CD4-positive, alpha-beta T cell treated with Interleukin-21 for 1 hour (primary cell): ENCODE measurements around the gene TARBP1.
"Not testable (repeated sequence)": the region's sequence is repeated elsewhere in the genome, so short reads cannot be mapped to it uniquely, and the experiment has no call there.

ENCODE experiments used
- DNase-seq: peaks from one replicate; pipeline ENCODE4 v3.0.0-alpha.2; 2020

The TARBP1 gene

DNA sequence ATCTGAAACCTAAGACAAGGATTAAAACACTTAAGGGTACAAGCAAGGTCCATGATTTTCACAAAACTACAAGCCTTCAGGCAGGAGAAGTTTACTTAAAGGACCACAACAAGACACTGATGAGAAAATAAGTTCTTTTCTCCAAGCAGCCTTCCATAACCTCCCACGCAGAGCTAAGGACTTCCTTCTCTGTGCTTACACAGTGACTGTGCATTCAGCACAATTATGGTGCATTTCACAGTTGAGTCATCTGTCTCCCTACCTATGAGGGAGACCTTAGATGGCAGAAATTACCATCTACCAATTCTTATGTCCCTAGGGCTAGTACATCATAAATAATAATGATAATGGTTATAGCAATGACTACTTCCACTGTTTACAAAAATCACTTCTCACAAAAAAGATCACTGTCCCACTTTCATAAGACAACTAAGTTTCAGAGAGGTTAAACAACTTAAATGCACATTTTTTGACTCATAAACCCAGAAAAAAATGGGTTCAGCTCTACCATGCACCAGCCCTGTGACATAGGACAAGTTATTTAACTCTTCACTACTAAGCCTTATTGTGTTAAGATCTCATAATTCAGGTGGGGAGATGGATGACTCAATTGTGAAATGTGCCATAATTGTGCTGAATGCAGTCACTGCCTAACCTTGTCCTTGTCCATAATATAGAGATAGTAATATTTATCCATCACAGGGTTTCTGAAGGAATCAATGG is 45.3 kb downstream of the TARBP1 start:
- DNase-seq: no peak

DNA sequence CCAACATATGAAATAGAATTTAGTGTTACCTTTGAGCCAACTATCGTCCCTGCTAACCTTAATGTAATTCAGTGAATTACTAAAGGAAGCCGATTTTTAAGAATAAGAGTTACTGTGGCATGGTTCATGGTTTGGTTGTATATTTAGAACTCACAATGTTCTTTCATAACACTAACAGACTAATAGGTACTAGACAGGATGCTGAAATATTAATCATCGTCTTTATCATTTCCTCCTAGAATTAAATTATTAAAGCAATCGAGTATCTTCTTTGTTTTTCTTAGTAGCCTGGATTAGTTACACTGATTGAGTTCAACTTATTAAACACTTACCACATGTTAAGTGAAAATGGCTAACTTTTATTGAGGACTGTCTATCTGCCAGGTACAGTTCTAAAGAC is 47.7 kb downstream of the TARBP1 start:
- no peak for DNase-seq

DNA sequence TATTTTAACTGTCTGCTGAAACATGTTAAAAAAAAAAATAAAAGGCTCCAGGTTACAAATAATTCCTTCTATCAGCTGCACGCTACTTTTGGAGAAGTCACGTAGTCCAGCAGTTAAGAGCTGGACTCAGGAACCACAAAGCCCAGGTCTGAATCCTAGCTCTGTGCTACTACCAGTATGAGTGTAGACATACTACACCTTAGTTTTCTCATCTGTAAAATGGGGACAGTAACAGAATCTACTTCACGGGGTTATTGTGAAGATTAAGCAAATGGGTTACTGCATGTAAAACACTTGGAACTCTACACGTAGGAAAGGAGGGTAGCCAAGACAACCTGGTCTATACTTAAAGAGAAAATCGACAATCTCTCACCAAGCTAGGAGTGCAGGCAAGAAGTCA is 48.3 kb downstream of the TARBP1 start:
- DNase-seq: no peak

DNA sequence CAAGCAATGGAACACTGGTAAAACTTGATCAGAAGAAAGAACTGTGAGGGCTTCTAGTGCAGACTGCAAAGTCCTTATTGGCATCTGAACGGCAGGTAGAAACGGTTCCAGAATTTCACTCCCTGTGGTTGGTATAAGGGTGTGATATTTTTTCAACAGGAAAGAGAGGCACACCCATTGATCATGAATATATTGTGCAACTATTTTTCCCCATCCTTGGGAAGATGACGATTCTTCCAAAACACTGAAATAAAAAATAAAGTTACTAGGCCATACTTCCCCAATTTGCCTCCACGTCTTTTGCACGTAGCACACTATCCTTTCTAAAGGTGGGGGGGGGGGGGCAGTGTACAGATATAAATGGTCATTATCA is 49.6 kb downstream of the TARBP1 start:
- no peak for DNase-seq

DNA sequence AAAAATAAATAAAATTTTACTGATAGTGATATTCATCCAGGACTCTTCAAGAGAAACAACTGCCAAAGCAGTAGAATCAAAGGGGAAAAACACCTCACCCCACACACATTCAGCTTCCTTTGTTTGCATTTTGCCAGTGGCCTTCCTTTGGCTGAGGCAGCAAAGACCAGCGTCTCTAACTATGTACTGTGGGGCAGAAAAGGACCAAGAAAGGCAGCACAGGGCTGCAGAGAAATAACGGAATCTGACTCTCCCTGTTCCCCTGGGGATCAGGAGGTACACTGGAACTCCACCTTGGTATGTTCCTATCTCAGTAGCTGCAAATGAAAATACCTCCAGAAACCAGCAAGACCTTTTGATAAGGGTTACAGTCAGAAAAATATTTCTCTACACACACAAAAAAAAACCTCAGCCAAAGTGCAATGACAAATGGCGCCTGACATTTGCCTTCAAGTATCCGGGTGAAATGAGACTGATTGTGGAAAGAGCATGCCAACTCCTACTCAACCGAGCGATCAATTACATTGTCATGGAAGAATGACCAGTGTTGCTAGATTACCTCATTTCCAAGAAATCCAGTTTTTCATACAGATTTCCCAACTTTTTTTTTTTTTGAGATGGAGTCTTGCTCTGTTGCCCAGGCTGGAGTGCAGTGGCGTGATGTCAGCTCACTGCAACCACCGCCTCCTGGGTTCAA is 50.9 kb downstream of the TARBP1 start:
- no peak for DNase-seq

DNA sequence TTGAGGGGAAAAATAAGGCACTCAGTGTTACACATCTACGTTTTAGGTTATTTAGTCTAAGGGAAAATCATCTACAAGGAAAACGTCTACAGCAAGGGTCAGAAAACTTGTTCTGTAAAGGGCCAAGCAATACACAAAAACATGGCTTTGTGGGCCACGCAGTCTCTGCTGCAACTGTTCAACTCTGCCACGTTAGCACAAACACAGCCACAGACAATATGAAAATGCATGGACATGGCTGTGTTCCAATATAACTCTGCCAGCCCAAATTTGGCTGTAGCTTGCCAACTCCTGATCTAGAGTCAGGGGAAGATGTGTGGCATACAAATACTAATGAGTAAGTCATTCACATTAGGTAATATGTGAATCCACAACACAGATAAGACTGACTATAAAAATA is 65.0 kb downstream of the TARBP1 start:
- no peak for DNase-seq

DNA sequence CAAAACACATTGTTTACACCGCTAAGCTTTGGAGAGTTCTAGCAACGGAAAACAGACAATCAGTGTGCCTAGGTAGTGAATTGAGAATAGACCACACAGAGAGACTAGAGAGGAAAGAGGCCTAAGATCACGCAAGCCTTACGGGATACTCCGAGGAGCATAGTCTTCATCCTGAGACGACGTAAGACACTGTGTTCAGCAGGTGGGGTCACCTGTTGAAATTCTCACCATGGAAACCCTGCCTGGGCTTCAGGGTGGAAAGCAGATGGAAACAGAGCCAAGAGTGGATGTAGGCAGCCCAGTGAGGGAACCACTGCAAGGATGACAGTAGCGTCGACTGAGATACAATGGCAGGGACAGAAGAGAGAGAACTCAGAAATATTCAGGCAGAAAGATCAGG is 65.5 kb downstream of the TARBP1 start:
- no peak for DNase-seq

DNA sequence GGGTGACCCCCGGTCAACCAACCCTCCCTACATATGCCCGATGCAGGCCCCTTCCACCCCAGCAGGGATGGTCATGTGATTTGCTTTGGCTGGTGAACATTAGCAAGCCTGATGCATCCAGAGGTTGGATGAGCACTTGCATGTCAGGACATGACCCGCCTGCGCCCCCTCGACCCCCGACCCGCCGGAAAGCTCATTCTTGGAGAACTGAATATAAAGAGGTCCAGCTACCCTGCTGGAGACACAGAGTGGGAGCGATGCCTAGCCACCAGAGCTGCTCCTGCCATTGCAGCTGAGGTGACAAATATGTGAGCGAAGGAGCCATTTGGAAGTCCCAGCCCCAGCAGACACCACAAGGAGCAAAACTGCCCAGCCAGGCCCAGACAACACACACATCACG is 66.1 kb downstream of the TARBP1 start:
- no peak for DNase-seq

DNA sequence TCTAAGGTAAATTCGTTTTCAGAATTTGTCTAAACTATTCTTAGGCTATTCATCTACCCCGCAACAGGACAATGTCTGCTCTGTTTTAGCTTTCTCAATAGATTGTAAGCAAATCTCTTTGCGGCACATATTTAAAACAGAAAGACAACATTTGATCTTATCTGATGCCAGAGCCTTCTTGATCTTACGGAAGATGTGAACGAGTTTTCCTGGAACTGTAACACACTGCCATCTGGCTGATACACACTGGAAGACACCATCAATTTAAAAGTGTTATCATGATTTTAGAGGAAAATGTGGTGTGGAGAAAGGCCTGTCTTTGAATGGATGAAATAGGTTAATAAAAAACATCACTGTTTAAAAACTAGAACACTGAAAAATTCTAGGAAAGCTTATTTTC is 69.7 kb downstream of the TARBP1 start:
- peak; percentile 72 for DNase-seq

DNA sequence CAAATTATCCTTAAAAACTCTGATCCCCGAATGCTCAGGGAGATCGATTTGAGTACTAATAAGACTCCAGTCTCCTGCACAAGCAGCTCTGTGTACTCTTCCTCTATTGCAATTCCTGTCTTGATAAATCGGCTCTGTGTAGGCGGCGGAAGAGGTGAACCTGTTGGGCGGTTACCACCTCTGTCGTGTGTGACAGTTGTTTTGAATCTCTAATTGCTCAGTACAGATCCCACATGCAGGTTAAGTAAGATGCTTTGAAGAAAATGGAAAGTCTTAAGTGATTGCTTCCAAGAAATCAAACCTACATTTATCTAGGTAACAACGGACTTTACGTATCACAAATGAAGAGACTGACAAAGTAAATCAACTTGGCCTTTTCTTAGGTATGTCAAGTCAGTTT is 70.2 kb downstream of the TARBP1 start:
- DNase-seq: peak; percentile 71

DNA sequence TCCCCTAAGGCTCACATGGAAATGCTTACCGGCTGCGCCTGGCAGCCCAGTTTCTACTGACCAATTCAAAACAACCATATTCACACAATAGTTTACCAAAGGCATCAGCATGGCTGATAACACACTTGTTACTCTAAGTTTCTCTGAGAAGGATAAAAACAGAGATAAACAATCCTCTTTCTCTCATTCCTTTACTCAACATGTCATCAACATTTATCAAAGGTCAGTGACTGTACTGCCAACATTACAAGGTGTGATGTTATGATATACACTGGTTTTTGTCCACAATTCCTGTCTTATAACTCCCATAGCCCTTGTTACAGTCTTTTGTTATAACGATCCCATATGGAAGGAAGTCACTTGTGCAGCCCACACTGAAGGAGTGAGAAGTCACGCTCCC is 72.1 kb downstream of the TARBP1 start:
- DNase-seq: no peak

DNA sequence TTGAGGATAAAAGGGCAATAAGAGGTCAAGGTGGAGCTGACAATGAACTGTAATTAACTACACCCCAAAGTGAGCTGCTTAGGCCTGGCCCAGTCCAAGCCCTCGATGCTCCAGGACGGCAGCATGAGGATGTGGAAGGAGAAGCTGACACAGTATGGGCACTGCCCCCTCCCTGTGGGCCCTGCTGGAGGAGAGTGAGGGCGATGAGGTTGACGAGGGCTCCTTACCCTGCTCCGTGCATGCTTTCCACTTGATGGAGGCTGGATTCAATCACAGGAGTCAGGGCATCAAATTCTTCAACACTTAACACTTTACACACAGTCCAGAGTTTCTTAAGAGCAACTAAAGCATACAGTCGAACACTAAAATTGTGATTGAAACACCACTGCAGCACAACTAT is 73.3 kb downstream of the TARBP1 start:
- DNase-seq: no peak

DNA sequence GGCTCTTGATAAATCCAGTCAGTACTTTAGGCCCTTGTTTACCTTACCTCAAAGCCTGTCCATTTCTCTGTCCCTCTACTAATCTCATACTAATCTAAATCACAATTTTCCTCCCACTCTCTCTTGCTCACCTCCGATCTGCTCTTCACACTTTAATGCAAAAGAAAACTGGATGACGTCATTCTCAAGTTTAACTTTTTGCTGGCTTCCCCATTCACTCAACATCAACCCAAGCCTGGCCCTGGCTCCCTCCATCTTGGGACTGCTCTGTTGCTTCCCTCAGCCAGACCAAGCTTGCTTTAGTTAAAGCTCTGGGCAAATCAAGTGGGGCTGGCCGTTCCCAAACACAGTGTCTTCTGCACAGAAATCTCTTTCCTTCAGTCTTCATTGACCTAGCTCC is 76.0 kb downstream of the TARBP1 start:
- DNase-seq: no peak

DNA sequence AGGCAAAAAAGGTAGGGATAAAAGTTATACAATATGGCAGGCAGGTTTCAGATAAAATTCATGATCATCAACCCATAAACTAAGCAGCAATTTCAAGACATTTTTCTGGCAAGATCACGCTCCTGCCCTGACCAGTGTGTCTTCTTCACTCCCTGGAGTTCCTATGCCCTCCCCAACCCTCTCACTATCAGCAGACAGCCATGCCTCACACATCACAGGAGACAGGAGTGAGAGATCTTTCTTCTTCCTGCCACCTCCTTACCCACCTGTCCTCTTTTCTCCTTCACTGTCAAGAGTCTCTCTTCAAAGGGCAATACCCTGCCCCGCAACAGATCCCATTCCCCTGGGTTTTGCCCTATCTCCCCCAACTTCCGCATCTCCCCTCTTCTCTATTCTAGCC is 77.3 kb downstream of the TARBP1 start:
- no peak for DNase-seq

DNA sequence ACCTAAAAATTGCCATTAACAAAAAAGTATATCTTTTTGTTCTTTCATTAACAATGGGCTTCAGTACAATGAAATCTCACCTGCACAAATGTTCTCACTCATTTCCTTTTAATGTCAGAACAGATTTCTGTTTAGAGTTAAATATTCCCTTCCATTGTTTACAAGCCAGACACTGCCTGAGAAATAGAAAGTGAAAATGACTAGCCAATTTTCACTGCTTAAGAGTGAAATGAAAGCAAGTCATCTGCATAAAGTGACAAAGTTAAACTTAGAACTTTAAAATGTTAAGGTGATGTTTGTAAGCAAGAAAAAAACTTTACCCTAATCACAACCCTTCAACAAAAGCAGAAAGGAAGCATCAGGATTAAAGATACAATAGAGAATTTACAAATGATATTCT is 78.2 kb downstream of the TARBP1 start:
- DNase-seq: peak; percentile 39

DNA sequence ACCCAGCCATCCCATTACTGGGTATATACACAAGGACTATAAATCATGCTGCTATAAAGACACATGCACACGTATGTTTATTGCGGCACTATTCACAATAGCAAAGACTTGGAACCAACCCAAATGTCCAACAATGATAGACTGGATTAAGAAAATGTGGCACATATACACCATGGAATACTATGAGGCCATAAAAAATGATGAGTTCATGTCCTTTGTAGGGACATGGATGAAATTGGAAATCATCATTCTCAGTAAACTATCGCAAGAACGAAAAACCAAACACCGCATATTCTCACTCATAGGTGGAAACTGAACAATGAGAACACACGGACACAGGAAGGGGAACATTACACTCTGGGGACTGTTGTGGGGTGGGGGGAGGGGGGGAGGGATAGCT is 79.5 kb downstream of the TARBP1 start:
- not testable (repeated sequence) for DNase-seq

DNA sequence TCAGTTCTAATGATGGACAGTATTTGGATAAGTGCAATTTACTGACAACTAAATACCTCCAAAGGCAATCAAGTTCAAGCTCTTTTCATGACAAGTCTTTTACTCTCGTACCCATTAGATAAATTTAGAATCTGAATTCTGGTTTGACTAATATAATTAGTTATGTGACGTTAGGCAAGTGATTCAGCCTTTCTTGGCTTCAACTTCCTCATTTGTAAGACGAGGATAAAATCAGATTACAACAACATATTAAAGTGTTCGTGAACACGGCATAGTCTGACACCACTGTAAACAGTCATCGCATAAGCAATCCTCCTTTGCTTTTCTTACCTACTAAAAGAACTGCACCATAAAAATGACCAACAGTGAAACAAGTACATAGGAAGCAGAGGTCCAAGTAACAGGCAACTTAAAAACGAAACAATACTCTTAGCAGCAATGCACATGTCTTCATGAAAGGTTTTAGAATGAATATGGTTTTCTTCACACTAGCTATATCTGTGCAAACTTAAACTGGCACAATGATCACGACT is 80.1 kb downstream of the TARBP1 start:
- DNase-seq: no peak

DNA sequence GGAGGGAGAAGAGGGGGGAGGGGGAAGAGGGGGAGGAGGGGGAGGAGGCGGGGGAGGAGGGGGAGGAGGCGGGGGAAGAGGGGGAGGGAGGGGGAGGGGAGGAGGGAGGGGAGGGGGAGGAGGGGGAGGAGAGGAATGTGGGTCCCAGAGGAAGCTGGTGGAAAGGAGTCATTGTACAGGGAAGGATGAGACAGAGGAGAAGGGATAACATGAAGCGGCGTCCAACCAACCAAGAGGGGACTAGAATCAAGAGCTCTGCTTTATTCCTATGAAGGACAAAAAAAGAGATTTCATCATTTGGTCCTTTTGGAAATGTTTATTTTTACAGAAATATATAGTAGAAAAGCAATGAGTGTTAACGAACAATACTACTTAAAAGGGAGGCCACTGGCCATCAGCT is 81.2 kb downstream of the TARBP1 start:
- no peak for DNase-seq

DNA sequence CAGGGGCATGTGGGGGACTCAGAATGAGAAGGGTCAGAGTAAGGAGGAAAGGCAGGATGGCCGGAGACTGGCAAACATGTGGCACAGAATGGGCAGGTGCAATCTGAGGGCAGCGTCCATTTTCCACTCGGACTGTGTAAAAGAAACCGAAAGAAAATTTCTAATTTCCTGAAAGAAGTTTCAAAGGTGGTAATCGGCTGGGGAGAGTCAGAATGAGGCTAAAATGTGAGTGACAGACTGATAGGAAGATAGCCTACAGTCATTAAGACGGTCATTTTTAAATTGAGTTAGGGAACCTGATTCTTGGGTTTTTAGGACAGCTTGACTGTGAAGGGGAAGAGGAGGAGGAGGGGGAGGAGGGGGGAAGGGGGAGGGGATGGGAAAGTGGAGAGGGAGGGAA is 82.1 kb downstream of the TARBP1 start:
- no peak for DNase-seq

DNA sequence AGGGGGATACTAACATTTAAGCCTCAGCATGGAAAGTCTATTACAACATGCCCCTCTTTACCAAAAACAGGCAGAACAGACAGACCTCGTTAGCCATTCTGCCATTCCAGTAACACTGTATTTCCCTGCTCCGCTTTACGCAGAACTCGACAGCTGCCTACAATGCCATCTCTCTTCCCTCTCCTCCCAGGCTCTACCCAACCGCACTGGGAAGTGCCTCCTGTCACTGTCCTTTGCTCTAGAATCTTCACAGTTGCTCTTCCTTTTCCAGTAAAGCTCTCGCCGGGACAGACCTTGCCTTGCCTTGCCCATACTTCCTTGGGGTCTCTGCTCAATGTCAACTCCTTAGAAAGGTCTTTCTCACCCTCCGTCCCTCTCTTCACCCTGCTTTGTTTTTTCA is 82.9 kb downstream of the TARBP1 start:
- DNase-seq: no peak

DNA sequence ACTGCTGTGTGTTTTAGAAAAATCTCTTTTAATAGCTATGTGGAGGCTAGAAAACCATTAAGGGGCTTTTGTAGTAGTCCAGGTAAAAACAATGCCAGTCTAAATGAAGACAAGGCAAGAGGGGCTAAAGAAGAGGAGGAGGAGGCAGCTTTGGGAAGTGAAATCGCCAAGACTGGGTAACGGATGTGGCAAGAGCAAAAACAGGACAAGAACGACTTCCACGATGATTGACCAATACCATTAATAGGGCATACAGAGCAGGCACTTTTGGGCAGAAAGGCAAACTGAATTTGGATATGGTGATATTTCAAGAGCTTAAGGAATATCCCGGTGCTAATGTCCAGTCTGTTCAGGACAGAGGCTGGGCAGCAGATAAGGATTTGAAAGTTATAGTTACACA is 83.7 kb downstream of the TARBP1 start:
- no peak for DNase-seq

DNA sequence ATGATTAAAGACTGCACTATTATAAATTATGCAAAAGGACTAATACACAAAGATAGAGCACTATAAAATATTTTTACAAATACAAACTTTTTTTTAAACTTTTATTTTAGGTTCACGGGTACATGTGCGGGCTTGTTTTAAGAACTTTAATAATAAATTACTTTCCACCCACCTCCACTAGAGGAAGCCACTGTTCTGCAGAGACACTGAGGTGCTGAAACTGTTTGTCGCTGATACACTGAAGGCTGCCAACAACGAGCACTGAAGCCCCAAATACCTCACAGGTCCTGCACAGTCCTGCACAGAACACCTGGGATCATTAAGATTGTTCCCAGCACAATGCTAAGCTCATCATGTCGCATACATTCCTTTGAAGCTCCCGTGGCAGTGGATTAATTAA is 85.8 kb downstream of the TARBP1 start:
- no peak for DNase-seq

DNA sequence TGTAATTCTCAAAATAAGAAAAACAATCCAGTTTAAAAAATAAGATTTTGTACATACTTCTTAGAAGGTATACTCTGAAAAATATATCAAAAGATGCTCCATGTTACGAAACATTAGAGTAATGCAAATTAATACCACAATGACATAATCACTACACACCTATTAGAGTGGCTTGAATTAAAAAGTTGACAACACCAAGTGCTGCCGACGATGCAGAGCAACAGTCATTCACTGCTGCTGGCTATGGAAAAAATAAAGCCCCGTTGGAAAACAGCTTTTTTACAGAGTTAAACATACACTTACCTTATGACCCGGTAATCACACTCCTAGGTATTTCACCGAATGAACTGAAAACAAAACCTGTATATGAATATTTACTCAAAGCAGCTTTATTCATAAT is 90.9 kb downstream of the TARBP1 start:
- DNase-seq: no peak

DNA sequence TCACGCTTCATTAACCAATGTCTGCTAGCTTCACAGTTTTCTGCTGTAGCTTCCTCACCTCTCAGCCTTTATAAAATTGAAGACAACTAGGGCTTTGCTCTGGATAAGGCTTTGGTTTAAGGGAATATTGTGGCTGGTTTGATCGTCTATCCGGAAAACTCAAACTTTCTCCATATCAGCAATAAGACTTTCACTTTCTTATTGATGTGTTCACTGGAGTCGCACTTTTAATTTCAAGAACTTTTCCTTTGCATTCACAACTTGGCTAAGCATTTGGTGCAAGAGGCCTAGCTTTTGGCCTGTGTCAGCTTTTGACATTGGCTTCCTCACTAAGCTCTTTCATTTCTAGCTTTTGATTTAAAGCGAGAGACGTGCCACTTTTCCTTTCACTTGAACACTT is 92.9 kb downstream of the TARBP1 start:
- no peak for DNase-seq
